WTC11 (cell line): ENCODE results near the gene ZFYVE1. TPM values are rescaled to one million over a fixed set of nuclear protein-coding genes. Genes with fewer than 3 reads are reported as not detected.
A peak's percentile ranks its signal among the peaks of the same experiment; 100 is the strongest.

Source experiments
- ATAC-seq: fragments of 200-7000 bp; cut with Tn5 transposase; 2 replicates; pipeline ENCODE4 v1.10.0; 2021; ENCODE audit warnings: mild to moderate bottlenecking, moderate library complexity
- CTCF ChIA-PET: fragments of 300-600 bp; sonication (Branson Sonifier 250); formaldehyde crosslinking; loops from one replicate; lab custom pipeline; 2021; ENCODE audit warnings: antibody characterized with exemption; lab: Charles Lee
- POLR2A ChIA-PET: fragments of 350-600 bp; sonication (Branson Sonifier 250); formaldehyde crosslinking; loops from one replicate; lab custom pipeline; 2021; ENCODE audit warnings: antibody characterized with exemption; lab: Charles Lee
- DNase-seq: peaks from one replicate; pipeline ENCODE4 v3.0.0; 2021; ENCODE audit warnings: low spot score
- H3K27ac Mint-ChIP-seq: 2 replicates; pipeline ENCODE4 v1.8.0; 2021; ENCODE audit warnings: mixed read lengths
- H3K27me3 Mint-ChIP-seq: 2 replicates; pipeline ENCODE4 v1.8.0; 2021; ENCODE audit warnings: low read depth, mild to moderate bottlenecking, moderate library complexity, mixed read lengths
- H3K36me3 Mint-ChIP-seq: 2 replicates; pipeline ENCODE4 v1.8.0; 2021; ENCODE audit warnings: mixed read lengths
- H3K4me1 Mint-ChIP-seq: 2 replicates; pipeline ENCODE4 v1.8.0; 2022; ENCODE audit warnings: mixed read lengths
- H3K4me3 Mint-ChIP-seq: 2 replicates; pipeline ENCODE4 v1.8.0; 2021; ENCODE audit warnings: mild to moderate bottlenecking, moderate library complexity, mixed read lengths
- H3K9me3 Mint-ChIP-seq: 2 replicates; pipeline ENCODE4 v1.8.0; 2021; ENCODE audit warnings: mixed read lengths
- ERG ChIP-seq: fragments of 250-450 bp; sonication (Bioruptor Pico); IDR thresholded peaks from 2 replicates; pipeline ENCODE4 v1.8.0; 2021; ENCODE audit warnings: mild to moderate bottlenecking
- ESRRA ChIP-seq: sonication (generic); formaldehyde crosslinking; IDR thresholded peaks from 2 replicates; pipeline ENCODE4 v1.8.1; 2022; ENCODE audit warnings: mild to moderate bottlenecking, missing genetic modification reagents, borderline replicate concordance
- FOXK1 ChIP-seq: sonication (generic); formaldehyde crosslinking; IDR thresholded peaks from 2 replicates; pipeline ENCODE4 v1.8.0; 2022; ENCODE audit warnings: mild to moderate bottlenecking, moderate library complexity, missing genetic modification reagents
- FOXP4 ChIP-seq: sonication (generic); formaldehyde crosslinking; IDR thresholded peaks from 2 replicates; pipeline ENCODE4 v1.8.0; 2022; ENCODE audit warnings: mild to moderate bottlenecking, missing genetic modification reagents
- IRF2 ChIP-seq: sonication (generic); formaldehyde crosslinking; IDR thresholded peaks from 2 replicates; pipeline ENCODE4 v1.8.0; 2022; ENCODE audit warnings: low read depth, missing genetic modification reagents, borderline replicate concordance
- JAZF1 ChIP-seq: fragments of 250-450 bp; sonication (Bioruptor Pico); IDR thresholded peaks from 2 replicates; pipeline ENCODE4 v1.9.0; 2021; ENCODE audit warnings: moderate library complexity, mild to moderate bottlenecking, inconsistent platforms
- OVOL2 ChIP-seq: fragments of 250-450 bp; sonication (Bioruptor Pico); IDR thresholded peaks from 2 replicates; pipeline ENCODE4 v1.9.0; 2021; ENCODE audit warnings: mild to moderate bottlenecking, borderline replicate concordance
- TEAD1 ChIP-seq: sonication (generic); formaldehyde crosslinking; IDR thresholded peaks from 2 replicates; pipeline ENCODE4 v1.8.0; 2022; ENCODE audit warnings: mild to moderate bottlenecking, missing genetic modification reagents
- ZNF263 ChIP-seq: sonication (generic); formaldehyde crosslinking; IDR thresholded peaks from 2 replicates; pipeline ENCODE4 v1.8.1; 2022; ENCODE audit warnings: low read depth, mild to moderate bottlenecking, moderate library complexity, missing genetic modification reagents
- ZNF317 ChIP-seq: sonication (generic); formaldehyde crosslinking; IDR thresholded peaks from 2 replicates; pipeline ENCODE4 v1.8.1; 2023; ENCODE audit warnings: low read depth, mild to moderate bottlenecking, moderate library complexity, missing genetic modification reagents, borderline replicate concordance
- ZNF396 ChIP-seq: fragments of 250-450 bp; sonication (Bioruptor Pico); IDR thresholded peaks from 2 replicates; pipeline ENCODE4 v1.8.0; 2021; ENCODE audit warnings: mild to moderate bottlenecking, moderate library complexity, borderline replicate concordance
- ZNF416 ChIP-seq: fragments of 250-450 bp; sonication (Bioruptor Pico); IDR thresholded peaks from 2 replicates; pipeline ENCODE4 v1.9.0; 2021; ENCODE audit warnings: mild to moderate bottlenecking, inconsistent platforms
- total RNA-seq: library from RNA; stranded (reverse); gene quantifications from 3 replicates; pipeline ENCODE4 v1.2.3, GENCODE V29; 2021

The ZFYVE1 gene
- total RNA-seq, 1 experiment from 2014 or later = 12.8 TPM

GRCh38 chr14:72921396-72921795, 105.5 kb downstream of the ZFYVE1 start (continued):
- TF ChIP-seq ZNF263 (CRISPR knock-in tag) (no peak), ERG (CRISPR knock-in tag) (no peak), ZNF416 (no peak), FOXP4 (CRISPR knock-in tag) (no peak)
- TF ChIP-seq, all 79 proteins: peak for 0

- Mint-ChIP-seq H3K9me3 (no peaks in the 10 kb centered on the region), H3K4me1 (no peaks in the 10 kb centered on the region), H3K27ac (no peak overlapping the region), H3K4me3 (no peak overlapping the region), H3K27me3 (peaks cover 10% of the 10 kb centered on the region), H3K36me3 (no peaks in the 10 kb centered on the region)
- ChIA-PET POLR2A (no interaction called here), CTCF (interaction anchor here (1.0 to 2.5 kb wide), 5 partner anchors 15 to 406 kb away, joined by 3 to 10 read pairs (median 6); no protein-coding TSS in a partner anchor)
- DNase-seq (no peak), ATAC-seq (peak; percentile 46; the same call in 1 of the 2 replicates)
- no peak for TF ChIP-seq IRF2 (CRISPR knock-in tag)
- no peak for TF ChIP-seq OVOL2 (CRISPR knock-in tag)
- TF ChIP-seq ESRRA (CRISPR knock-in tag) = no peak
- no peak for TF ChIP-seq FOXK1 (CRISPR knock-in tag)
- no peak for TF ChIP-seq ZNF317 (CRISPR knock-in tag)
- no peak for TF ChIP-seq JAZF1 (CRISPR knock-in tag)
- TF ChIP-seq TEAD1 (CRISPR knock-in tag) = no peak
- TF ChIP-seq ZNF396 (CRISPR knock-in tag) = no peak
Measured at GRCh38 chr14:72920008-72920407, 106.9 kb downstream of the ZFYVE1 start.

Other genes starting within 250 kb of the ZFYVE1 start
- 0.31 to 0.53 TPM (median 0.32 TPM) in 3 replicates for gene DPF3, start 133.0 kb downstream of the ZFYVE1 start, total RNA-seq
- gene DCAF4, start 100.6 kb downstream of the ZFYVE1 start, total RNA-seq = 17.4 to 19.6 TPM (median 18.8 TPM) in 3 replicates
- 142 to 147 TPM (median 145 TPM) in 3 replicates for gene RBM25, start 31.4 kb upstream of the ZFYVE1 start, total RNA-seq
- gene PSEN1, start 109.4 kb upstream of the ZFYVE1 start, total RNA-seq = 26.6 to 31.6 TPM (median 27.2 TPM) in 3 replicates
- gene PAPLN, start 210.4 kb upstream of the ZFYVE1 start, total RNA-seq = 9.3 to 16.3 TPM (median 14.8 TPM) in 3 replicates